ENCODE measurements around the gene ZNF428.

Gene ZNF428

DNA sequence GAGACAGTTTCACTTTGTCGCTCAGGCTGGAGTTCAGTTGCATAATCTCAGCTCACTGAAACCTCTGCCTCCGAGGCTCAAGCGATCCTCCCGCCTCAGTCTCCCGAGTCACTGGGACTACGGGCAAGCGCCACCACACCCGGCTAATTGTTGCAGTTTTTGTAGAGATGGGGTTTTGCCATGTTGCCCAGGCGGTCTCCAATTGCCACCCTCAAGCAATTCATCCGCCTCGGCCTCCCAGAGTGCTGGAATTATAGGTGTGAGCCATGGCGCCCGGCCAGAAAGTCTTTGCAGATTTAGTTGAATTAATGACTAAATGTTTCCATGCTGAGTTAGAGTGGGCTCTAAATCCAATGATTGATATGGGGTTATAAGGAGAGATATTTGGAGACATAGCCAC is 24.8 kb upstream of the ZNF428 start:
- TF ChIP-seq, protein P1, sequence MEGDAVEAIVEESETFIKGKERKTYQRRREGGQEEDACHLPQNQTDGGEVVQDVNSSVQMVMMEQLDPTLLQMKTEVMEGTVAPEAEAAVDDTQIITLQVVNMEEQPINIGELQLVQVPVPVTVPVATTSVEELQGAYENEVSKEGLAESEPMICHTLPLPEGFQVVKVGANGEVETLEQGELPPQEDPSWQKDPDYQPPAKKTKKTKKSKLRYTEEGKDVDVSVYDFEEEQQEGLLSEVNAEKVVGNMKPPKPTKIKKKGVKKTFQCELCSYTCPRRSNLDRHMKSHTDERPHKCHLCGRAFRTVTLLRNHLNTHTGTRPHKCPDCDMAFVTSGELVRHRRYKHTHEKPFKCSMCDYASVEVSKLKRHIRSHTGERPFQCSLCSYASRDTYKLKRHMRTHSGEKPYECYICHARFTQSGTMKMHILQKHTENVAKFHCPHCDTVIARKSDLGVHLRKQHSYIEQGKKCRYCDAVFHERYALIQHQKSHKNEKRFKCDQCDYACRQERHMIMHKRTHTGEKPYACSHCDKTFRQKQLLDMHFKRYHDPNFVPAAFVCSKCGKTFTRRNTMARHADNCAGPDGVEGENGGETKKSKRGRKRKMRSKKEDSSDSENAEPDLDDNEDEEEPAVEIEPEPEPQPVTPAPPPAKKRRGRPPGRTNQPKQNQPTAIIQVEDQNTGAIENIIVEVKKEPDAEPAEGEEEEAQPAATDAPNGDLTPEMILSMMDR (conservative IDR thresholded peaks at IDR 0.05; ENCODE audit: low read depth, low read length) = no peak
- no peak overlapping the region for H3K4me2 ChIP-seq
- no peak overlapping the region for H3K4me3 ChIP-seq (IDR thresholded peaks at IDR 0.05; ENCODE audit: insufficient read depth, low read depth, low read length)
- H3K27me3 ChIP-seq (ENCODE audit: insufficient read depth, low read depth) = peaks cover 3% of the 10 kb centered on the region
- H3K79me2 ChIP-seq (ENCODE audit: insufficient read depth, low read depth) = no peaks in the 10 kb centered on the region
- H3K9ac ChIP-seq = no peak overlapping the region
- H3K36me3 ChIP-seq (ENCODE audit: insufficient read depth) = no peaks in the 10 kb centered on the region
- H3K4me1 ChIP-seq (ENCODE audit: low read depth, poor library complexity, severe bottlenecking) = no peaks in the 10 kb centered on the region
- no peaks in the 10 kb centered on the region for H4K20me1 ChIP-seq (ENCODE audit: insufficient read depth)
- no peak overlapping the region for H3K27ac ChIP-seq
- no peak overlapping the region for H2AFZ ChIP-seq (ENCODE audit: low read depth)

DNA sequence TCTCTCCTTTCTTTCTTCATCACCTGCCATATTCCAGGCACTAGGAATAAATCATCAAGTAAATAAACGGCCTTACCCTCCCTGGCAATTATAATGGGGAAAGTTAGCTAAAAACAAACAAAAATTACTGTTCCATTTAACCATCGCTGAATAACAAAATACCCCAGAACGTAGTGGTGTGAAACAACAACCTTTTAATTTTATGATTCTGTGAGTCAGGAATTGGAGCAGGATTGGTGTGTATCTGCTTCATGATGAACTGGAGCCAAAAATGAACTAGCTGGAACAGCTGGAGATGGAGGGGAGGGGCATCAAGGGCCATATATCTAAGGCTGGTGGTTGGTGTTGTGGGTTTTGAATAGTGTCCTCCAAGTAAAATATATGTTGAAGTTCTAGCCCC is 23.9 kb upstream of the ZNF428 start:
- H3K36me3 ChIP-seq (ENCODE audit: insufficient read depth) = no peaks in the 10 kb centered on the region
- H3K4me3 ChIP-seq (IDR thresholded peaks at IDR 0.05; ENCODE audit: insufficient read depth, low read depth, low read length) = no peak overlapping the region
- H4K20me1 ChIP-seq (ENCODE audit: insufficient read depth) = no peaks in the 10 kb centered on the region
- peaks cover 11% of the 10 kb centered on the region for H3K27me3 ChIP-seq (ENCODE audit: insufficient read depth, low read depth)
- H3K79me2 ChIP-seq (ENCODE audit: insufficient read depth, low read depth) = no peaks in the 10 kb centered on the region
- TF ChIP-seq, protein P1 (conservative IDR thresholded peaks at IDR 0.05; ENCODE audit: low read depth, low read length) = no peak
- H3K4me1 ChIP-seq (ENCODE audit: low read depth, poor library complexity, severe bottlenecking) = no peaks in the 10 kb centered on the region
- H2AFZ ChIP-seq (ENCODE audit: low read depth) = no peak overlapping the region
- no peak overlapping the region for H3K9ac ChIP-seq
- no peak overlapping the region for H3K27ac ChIP-seq
- H3K4me2 ChIP-seq = no peak overlapping the region

DNA sequence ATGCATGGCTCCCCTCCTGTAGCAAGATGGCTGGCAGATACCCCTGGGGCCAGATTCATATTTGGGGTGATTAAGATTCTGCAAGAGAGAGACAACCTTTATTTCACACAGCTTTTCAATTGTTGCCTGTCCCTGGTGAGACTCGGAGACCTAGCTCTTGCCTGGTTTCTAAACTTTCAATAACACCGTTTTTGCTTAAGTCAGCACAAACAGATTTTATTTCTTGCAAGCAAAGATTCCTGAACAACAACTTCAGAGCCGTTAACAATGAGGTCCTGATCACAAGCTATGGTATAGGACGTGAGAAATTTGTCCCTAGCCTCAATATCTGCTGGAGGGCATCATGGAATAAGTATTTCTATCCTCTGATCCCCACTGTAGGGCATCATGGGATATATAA is 23.1 kb upstream of the ZNF428 start:
- Histone ChIP-seq H2AFZ (ENCODE audit: low read depth) (no peak overlapping the region), H3K4me2 (no peak overlapping the region)
- TF ChIP-seq, protein P1 (conservative IDR thresholded peaks at IDR 0.05; ENCODE audit: low read depth, low read length) = no peak

DNA sequence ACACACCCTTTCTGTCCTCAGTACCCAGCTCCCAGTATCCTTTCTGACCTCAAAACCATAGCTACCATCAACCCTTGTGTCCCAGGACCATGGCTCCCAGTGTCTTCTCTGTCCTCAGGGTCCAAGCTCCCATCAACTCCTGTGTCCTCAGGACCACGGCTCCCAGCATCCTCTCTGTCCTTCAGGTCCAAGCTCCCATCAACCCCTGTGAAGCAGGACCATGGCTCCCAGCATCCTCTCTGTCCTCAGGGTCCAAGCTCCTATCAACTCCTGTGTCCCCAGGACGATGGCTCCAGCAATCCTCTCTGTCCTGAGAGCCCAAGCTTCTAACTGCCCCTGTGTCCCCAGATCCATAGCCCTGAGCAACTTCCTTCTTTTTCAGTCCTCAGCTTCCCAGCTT is 21.9 kb upstream of the ZNF428 start:
- Histone ChIP-seq H3K79me2 (ENCODE audit: insufficient read depth, low read depth) (no peaks in the 10 kb centered on the region), H3K27me3 (ENCODE audit: insufficient read depth, low read depth) (peaks cover 27% of the 10 kb centered on the region), H3K4me3 (IDR thresholded peaks at IDR 0.05; ENCODE audit: insufficient read depth, low read depth, low read length) (no peak overlapping the region), H2AFZ (ENCODE audit: low read depth) (no peak overlapping the region), H3K27ac (no peak overlapping the region), H3K4me1 (ENCODE audit: low read depth, poor library complexity, severe bottlenecking) (no peaks in the 10 kb centered on the region), H3K4me2 (no peak overlapping the region), H3K36me3 (ENCODE audit: insufficient read depth) (no peaks in the 10 kb centered on the region), H3K9ac (no peak overlapping the region), H4K20me1 (ENCODE audit: insufficient read depth) (no peaks in the 10 kb centered on the region)
- TF ChIP-seq, protein P1 (conservative IDR thresholded peaks at IDR 0.05; ENCODE audit: low read depth, low read length) = no peak

More for the DNA sequence above, 23.1 kb upstream of the ZNF428 start:
- Histone ChIP-seq H4K20me1 (ENCODE audit: insufficient read depth) (no peaks in the 10 kb centered on the region), H3K4me3 (IDR thresholded peaks at IDR 0.05; ENCODE audit: insufficient read depth, low read depth, low read length) (no peak overlapping the region), H3K79me2 (ENCODE audit: insufficient read depth, low read depth) (no peaks in the 10 kb centered on the region), H3K27me3 (ENCODE audit: insufficient read depth, low read depth) (peaks cover 19% of the 10 kb centered on the region), H3K9ac (no peak overlapping the region), H3K4me1 (ENCODE audit: low read depth, poor library complexity, severe bottlenecking) (no peaks in the 10 kb centered on the region), H3K36me3 (ENCODE audit: insufficient read depth) (no peaks in the 10 kb centered on the region), H3K27ac (no peak overlapping the region)
